DMS 273 (cell line): ENCODE results near the gene RABEP1.

ENCODE experiments used
- DNase-seq: peaks from one replicate; lab custom pipeline; 2025; ENCODE audit not compliant: unreplicated experiment; lab: John Stamatoyannopoulos, UW

RABEP1 gene

GRCh38 chr17:5419959-5420653, 138.0 kb downstream of the RABEP1 start, which contains the start of gene RPAIN:
Gene RPAIN (plus strand): TSS chr17:5420182. CDS start chr17:5420211, 29 bp downstream.
- peak; percentile 91 for DNase-seq

DNA sequence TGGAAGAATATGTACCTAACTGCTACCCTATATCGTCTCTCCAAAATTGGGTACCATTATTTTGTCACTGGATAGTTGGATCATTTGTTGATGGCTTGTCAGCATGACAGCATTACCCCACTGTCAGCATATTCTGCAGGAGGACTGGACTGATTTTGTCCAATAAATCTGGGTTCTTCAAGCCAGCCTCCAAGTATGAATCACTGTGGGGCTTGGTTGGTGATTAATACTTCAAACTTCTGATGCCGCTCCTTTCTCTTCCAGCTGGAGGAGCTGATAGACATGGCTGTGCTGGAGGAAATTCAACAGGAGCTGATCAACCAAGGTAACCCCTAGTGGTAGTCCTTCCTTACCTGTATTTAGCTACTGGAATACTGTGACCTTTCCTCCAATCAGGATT, 140.4 kb downstream of the RABEP1 start:
- no peak for DNase-seq

- no peak for DNase-seq
Measured at GRCh38 chr17:5424909-5425308, 142.8 kb downstream of the RABEP1 start.

- no peak for DNase-seq
Measured at GRCh38 chr17:5425826-5426225, 143.7 kb downstream of the RABEP1 start.

DNA sequence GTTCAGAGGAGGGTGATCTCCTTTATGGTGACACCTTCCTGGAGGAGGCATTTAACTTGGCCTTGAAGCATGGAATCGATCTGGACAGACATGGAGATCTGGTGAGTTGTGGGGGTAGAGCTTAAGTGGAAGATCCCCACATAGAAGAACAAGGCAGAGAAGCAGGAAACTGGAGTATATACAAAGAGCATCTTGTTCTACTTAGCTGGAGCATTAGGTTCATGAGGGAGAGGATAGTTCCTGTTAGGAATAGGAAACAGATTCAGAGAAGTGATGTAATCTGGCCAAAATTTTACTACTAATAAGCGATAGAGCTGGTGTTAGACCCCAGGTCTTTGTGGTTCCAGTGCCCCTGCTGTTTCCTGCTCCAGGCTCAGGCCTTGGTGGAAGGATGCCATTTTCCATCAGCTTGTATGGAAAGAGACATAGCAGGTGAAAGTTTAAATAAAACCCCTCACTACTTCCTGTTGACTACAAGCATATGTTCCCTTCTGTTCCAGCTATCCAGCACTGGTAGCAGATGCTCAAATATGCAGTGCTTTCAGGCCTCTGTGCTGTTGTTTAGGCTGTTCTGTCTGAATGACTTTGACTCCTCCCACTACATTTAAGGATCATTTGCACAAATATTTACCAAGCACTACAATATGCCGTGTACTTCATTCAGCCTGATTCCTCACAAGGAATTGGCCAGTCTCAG, 147.3 kb downstream of the RABEP1 start:
- DNase-seq: peak; percentile 41

- DNase-seq: no peak
Measured at GRCh38 chr17:5430413-5430999, 148.4 kb downstream of the RABEP1 start.

DNA sequence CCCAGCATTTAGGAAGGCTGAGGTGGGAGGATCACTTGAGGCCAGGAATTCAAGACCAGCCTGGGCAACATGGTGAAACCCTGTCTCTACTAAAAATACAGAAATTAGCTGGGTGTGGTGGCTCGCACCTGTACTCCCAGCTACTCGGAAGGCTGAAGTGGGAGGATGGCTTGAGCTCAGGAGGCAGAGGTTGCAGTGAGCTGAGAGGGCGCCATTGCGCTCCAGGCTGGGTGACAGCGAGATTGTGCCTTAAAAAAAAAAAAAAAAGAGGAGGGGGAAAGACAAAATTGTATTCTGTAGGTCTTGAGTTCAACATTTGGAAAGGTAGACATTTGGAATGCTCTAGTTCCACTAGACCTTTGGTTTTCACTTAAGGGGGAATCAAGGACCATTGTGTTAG, 149.2 kb downstream of the RABEP1 start:
- DNase-seq: peak; percentile 5

GRCh38 chr17:5431949-5432556, 150.0 kb downstream of the RABEP1 start:
- no peak for DNase-seq

GRCh38 chr17:5434984-5435383, 152.9 kb downstream of the RABEP1 start:
- DNase-seq: no peak
